Measurements from ENCODE around the gene MEGF8.

MEGF8 gene

DNA sequence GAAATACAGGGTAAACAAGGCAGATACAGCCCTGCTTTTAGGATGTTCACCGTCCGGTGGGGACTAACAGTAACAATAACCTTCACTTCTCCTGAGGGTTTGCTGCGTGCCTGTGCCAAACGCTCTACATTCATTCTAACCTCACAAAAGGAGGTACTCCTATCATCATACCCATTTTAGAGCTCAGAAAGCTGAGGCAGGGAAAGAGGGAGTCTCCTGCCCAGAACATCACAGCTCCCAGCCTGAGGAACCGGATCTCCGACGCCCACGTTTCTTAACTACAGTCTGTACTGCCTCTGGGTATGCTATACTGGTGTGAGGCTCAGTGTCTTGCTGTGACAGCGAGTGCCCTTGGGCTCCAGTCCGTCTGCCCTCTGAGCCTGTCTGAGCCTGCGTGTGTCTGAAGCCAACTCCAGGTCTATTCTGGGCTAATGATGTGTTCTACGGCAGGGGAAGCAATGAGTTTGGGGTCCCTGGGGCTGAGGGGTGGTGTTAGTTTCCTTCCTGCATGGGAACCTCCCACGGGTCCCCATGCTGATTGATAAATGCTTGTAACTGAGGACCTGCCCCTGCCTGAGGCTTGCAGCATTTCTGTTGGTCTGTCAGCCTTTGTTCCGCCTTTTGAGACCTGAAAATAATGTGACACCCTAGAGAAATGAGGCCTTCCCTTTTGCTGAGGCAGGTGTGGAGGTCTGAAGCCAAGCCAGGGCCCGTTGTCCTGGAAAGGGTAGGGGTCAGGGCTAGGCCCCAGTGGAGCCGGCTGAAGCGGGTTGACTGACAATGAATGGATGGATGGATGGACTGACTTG lies 96.9 kb downstream of the MEGF8 start:
- peak overlapping the region; percentile 69 for H3K4me3 ChIP-seq (ENCODE audit: low read length)
- DNase-seq (ENCODE audit: low read depth, low spot score): no peak

GRCh38 chr19:42422901-42423461 lies 97.5 kb downstream of the MEGF8 start:
- peak; percentile 22 for DNase-seq (ENCODE audit: low read depth, low spot score)
- H3K4me3 ChIP-seq (ENCODE audit: low read length): peak overlapping the region; percentile 69

- DNase-seq (ENCODE audit: low read depth, low spot score): peak; percentile 75
- peak overlapping the region; percentile 69 for H3K4me3 ChIP-seq (ENCODE audit: low read length)
Measured at GRCh38 chr19:42423462-42424344, 98.3 kb downstream of the MEGF8 start.

- H3K4me3 ChIP-seq (ENCODE audit: low read length): no peak overlapping the region
- DNase-seq (ENCODE audit: low read depth, low spot score): no peak
Measured at GRCh38 chr19:42424345-42424707, 98.9 kb downstream of the MEGF8 start.

DNA sequence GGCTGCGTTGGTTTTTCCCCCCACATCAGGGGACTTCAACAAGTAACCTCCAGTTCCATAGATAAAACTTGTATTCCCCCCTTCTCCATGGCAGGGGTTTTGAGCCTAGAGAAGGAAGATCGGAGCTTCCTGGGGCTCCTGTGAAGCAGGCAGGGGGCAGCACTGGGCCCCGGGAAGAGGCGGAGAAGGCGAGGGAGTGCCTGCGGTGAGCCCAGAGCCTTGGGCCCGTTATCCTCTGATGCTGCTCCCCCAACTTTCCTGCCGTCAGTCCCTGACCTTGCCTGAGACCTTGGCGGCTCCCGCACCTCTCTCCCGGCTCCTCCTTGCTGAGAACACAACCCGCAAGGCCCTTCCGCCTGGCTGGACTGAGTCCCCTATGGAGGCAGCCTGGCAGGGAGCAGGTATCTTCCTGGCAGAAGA lies 99.3 kb downstream of the MEGF8 start:
- H3K4me3 ChIP-seq (ENCODE audit: low read length): no peak overlapping the region
- no peak for DNase-seq (ENCODE audit: low read depth, low spot score)

DNA sequence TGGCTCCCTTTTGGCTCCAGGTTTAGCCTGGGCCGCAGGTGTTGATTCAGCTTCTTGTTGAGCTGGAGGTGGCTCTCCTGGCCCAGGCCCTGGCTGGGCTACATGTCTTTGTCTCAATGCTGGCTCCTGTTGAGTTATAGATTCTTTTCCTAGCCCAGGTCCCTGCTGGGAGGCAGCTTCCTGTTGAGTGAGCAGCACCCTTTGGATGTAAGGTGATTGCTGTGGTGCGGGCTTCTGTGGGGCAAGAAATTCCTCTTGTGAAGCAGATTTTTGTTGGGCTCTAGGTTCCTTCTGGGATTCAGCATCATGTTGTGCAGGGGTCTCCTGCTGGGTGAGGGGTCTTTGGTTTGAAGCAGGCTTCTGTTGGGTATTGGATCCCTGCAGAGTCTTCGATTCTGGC lies 101.2 kb downstream of the MEGF8 start:
- no peak overlapping the region for H3K4me3 ChIP-seq (ENCODE audit: low read length)
- DNase-seq (ENCODE audit: low read depth, low spot score): no peak

DNA sequence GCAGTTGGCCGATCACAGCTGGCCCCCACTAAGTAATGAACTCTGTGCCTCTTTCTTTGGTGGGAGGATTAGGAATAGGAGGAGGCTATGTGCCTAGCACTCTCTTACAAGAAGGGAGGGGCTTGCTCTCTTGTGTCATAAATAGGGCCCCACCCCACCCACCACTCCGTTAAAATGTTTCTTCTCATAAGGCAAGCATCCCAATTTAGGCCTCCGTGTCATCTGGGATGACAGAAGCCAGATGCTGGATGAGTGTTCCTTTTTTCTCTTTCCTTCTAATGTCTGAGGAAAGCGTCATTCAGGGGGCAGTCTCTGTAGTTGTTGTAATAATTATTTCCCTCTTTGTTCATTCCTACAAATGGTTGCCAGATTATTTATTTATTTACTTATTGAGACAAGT lies 101.9 kb downstream of the MEGF8 start, which contains the start of gene LIPE:
TSS of gene LIPE (minus strand) at position 76 of the 400 bp plus-strand sequence. CDS start 239 bp downstream, outside the sequence.
- H3K4me3 ChIP-seq (ENCODE audit: low read length): no peak within 1 kb of the TSS
- no peak for DNase-seq (ENCODE audit: low read depth, low spot score)

Measured in Jurkat, Clone E6-1 (cell line).